Stimulated activated CD4-positive, alpha-beta T cell treated with anti-CD3 and anti-CD28 coated beads, TNF-alpha, amount 100 ng/mL, for 4 hours (primary cell): Measurements from ENCODE around the gene LRRK1.

ENCODE experiments used
- DNase-seq, 3 experiments: peaks; one replicate each; pipeline ENCODE4 v3.0.0-alpha.2; 2020; ENCODE audit warnings: low read depth in 3 of 3

LRRK1 gene

GRCh38 chr15:101113114-101114005, 194.2 kb downstream of the LRRK1 start:
- no peak for DNase-seq

- DNase-seq: no peak
Measured at GRCh38 chr15:101114166-101114565, 195.0 kb downstream of the LRRK1 start.

- DNase-seq: no peak
Measured at GRCh38 chr15:101114610-101115009, 195.5 kb downstream of the LRRK1 start.

- no peak for DNase-seq
Measured at GRCh38 chr15:101115393-101115785, 196.2 kb downstream of the LRRK1 start.

GRCh38 chr15:101115786-101116680, 196.9 kb downstream of the LRRK1 start:
- DNase-seq: no peak

GRCh38 chr15:101116681-101116976, 197.5 kb downstream of the LRRK1 start:
- DNase-seq: no peak

- DNase-seq: no peak
Measured at GRCh38 chr15:101118116-101118515, 199.0 kb downstream of the LRRK1 start.

GRCh38 chr15:101118615-101119014, 199.5 kb downstream of the LRRK1 start:
- no peak for DNase-seq

GRCh38 chr15:101119181-101119580, 200.0 kb downstream of the LRRK1 start:
- no peak for DNase-seq
